Measurements from ENCODE around the gene OMA1. TPM values are rescaled to one million over a fixed set of nuclear protein-coding genes. Genes with fewer than 3 reads are reported as not detected.
"Not testable (repeated sequence)": the region's sequence is repeated elsewhere in the genome, so short reads cannot be mapped to it uniquely, and the experiment has no call there.

OMA1 gene
- polyA plus RNA-seq, 3 donors from 2014 or later: 13.7 to 22.3 (median 17.7) TPM

DNA sequence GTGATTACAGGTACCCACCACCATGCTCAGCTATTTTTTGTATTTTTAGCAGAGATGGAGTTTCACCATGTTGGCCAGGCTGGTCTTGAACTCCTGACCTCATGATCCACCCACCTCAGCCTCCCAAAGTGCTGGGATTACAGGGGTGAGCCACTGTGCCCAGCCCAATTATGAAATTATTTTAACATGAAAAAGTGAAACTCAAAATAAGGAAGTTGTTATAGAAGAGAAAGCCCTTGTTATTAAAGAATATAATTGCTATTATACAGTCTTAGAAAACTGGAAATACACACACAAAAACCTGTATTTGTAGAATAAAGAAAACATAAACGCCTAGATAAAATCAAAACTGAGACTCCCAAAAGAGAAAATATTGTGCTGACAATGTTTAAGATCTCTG lies 14.7 kb downstream of the OMA1 start:
- not testable (repeated sequence) for DNase-seq; H3K4me3 Mint-ChIP-seq; H3K27me3 Mint-ChIP-seq (ENCODE audit: low read depth in 3 of 3); H3K27ac Mint-ChIP-seq; H3K9me3 Mint-ChIP-seq; H3K4me1 Mint-ChIP-seq
- peaks cover 0 to 13% (median 6%) of the 10 kb centered on the region in 3 donors for H3K36me3 Mint-ChIP-seq

DNA sequence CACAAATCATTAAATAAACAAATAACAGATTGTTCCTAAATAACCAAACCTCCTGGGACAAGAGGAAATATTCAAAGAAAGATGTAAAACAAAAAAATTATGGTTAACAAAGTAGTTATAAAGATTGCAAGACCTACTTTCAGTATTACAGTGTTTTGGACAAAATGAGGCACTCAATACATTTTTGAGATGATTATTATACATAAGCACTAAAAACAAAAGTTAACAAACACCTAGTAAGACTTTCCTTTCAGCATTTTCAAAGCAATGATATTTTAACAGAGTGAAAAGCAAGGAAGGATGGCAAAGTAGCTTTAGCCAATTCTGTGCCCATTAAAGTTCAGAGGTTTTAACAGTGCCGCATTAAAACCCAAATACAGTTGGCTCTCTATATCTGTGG lies 17.2 kb downstream of the OMA1 start:
- H3K4me3 Mint-ChIP-seq: no peak overlapping the region
- peaks cover 0 to 21% (median 10%) of the 10 kb centered on the region in 3 donors for H3K36me3 Mint-ChIP-seq
- no peaks in the 10 kb centered on the region for H3K4me1 Mint-ChIP-seq
- H3K27ac Mint-ChIP-seq: no peak overlapping the region
- H3K27me3 Mint-ChIP-seq (ENCODE audit: low read depth in 3 of 3): no peaks in the 10 kb centered on the region
- DNase-seq: no peak
- H3K9me3 Mint-ChIP-seq: no peaks in the 10 kb centered on the region

DNA sequence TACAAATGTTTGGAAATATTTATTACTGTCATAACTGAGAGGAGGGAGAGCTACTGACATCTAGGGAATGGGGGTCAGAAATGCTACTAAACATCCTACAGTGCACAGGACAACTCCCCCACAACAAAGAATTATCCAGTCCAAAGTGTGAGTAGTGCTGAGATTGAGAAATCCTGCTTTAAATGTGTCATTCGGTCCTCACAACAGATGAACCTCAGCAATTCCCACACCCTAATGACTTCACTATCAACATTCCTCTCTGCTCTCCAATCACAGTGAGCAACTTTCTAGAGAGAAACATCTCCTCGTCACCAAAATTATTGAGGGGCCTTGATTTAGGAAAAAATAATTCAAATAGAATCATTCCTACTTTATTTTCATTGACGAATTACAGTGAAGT lies 18.0 kb downstream of the OMA1 start:
- Mint-ChIP-seq H3K36me3 (peaks cover 0 to 21% (median 10%) of the 10 kb centered on the region in 3 donors), H3K4me1 (no peaks in the 10 kb centered on the region), H3K9me3 (no peaks in the 10 kb centered on the region), H3K4me3 (no peak overlapping the region), H3K27ac (no peak overlapping the region), H3K27me3 (ENCODE audit: low read depth in 3 of 3) (no peaks in the 10 kb centered on the region)
- DNase-seq: no peak

DNA sequence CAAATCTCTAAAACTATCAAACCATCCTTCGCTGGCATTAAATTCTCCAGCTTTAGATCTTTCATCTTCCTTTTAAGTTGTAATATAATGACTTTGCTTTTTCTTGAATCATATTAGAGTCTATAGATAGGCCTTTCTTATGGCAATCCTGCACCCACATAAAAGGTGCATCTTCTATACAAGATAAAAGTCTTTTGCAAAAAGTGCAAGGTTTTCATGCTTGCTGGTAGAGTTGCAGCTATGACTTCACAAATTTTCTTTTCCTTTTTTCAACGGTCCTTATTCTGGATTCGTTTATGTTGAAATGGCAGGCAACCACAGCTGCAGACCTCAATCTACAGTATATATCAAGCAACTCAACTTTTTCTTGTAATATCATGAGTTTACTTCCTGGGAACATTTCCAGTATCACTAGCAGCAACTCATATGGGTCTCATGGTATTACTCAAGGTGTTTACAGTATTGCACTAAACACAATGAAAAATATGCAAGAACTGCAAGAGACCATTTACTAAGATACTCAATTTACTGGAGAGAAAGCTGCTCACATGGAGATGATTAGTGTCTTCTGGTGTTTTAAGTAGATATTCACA lies 22.1 kb downstream of the OMA1 start:
- no peaks in the 10 kb centered on the region for H3K9me3 Mint-ChIP-seq
- H3K4me3 Mint-ChIP-seq: no peak overlapping the region
- H3K4me1 Mint-ChIP-seq: no peaks in the 10 kb centered on the region
- H3K27ac Mint-ChIP-seq: no peak overlapping the region
- H3K36me3 Mint-ChIP-seq: peaks cover 11 to 37% (median 17%) of the 10 kb centered on the region in 3 donors
- peaks cover 0 to 1% (median 0%) of the 10 kb centered on the region in 3 donors for H3K27me3 Mint-ChIP-seq (ENCODE audit: low read depth in 3 of 3)
- DNase-seq: no peak

DNA sequence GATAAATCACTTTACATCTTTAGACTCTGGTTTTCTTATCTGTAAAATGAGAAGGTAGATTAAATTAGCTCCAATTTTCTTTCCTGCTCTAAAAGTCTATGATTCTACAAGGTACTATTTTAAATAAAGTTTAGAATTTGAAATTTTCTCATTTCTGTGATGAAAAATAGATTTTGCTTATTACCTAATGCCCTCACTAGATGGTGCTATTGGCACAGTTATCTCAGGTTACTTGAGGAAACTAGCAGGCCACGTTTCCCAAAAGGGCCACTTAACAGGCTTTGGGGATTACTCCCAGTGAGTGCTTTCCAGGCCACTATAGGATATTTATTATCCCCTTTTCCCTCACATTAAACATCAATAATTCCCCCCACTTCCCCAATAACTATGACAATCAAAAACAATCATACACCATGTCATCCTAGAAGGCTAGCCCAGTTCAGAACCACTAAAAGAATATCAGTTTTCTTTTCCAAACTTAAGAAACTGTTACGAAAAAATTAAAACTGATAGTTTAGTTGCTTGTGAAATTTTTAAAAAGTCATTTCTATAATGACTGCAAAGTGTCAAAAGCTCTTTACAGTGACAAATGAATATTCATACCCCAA lies 30.6 kb downstream of the OMA1 start:
- H3K4me3 Mint-ChIP-seq: no peak overlapping the region
- peaks cover 0 to 1% (median 0%) of the 10 kb centered on the region in 3 donors for H3K27me3 Mint-ChIP-seq (ENCODE audit: low read depth in 3 of 3)
- DNase-seq: peak; percentile 51 to 62 (median 53)
- H3K4me1 Mint-ChIP-seq: peaks cover 2 to 5% of the 10 kb centered on the region in 2 donors
- peak overlapping the region in 5 of 6 donors; percentile 5 to 85 (median 34) for H3K27ac Mint-ChIP-seq
- no peaks in the 10 kb centered on the region for H3K9me3 Mint-ChIP-seq
- H3K36me3 Mint-ChIP-seq: peaks cover 14 to 35% (median 27%) of the 10 kb centered on the region in 3 donors

DNA sequence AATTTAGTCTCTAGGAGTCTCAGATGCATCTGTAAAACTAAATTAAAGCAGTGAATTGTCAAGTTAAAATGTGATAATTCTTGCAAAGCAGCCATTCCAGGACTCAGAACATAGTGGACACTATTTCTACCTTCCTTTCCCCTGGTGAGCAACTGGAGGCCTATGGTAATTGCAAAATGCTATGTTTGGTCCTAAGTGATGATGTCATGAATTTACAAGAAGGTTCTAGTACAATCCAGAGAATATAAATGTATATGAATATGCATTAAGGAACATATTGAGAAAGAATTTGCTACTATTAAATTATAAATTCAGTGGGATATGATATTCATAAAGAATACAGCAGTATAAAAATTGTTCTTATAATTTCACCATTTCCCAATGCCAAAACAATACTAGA lies 32.6 kb downstream of the OMA1 start:
- DNase-seq: no peak
- Mint-ChIP-seq H3K27me3 (ENCODE audit: low read depth in 3 of 3) (no peaks in the 10 kb centered on the region), H3K27ac (no peak overlapping the region), H3K4me1 (peaks cover 2 to 5% of the 10 kb centered on the region in 2 donors), H3K36me3 (peaks cover 24 to 37% (median 26%) of the 10 kb centered on the region in 3 donors), H3K9me3 (no peaks in the 10 kb centered on the region), H3K4me3 (no peak overlapping the region)

DNA sequence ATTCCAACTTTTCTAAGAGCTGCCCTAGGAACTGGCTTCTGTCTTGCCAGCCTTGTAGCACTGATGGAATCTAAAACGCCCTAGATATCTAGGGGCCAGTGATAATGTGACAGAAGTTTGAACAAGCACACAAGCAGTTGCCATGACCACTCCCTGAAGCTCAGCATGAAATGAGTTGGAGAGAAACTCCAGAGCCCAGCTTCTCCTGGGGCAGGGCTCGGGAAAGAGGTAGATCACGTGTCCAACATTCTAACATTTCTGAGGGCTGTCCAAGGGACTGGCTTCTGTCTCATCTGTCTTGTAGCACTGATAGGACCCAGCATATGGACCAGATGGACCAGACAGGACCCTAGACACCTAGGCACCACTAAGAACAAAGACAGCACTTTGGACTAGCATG lies 37.9 kb downstream of the OMA1 start:
- H3K4me1 Mint-ChIP-seq: no peaks in the 10 kb centered on the region
- no peaks in the 10 kb centered on the region for H3K27me3 Mint-ChIP-seq (ENCODE audit: low read depth in 3 of 3)
- no peak overlapping the region for H3K27ac Mint-ChIP-seq
- H3K9me3 Mint-ChIP-seq: no peaks in the 10 kb centered on the region
- H3K36me3 Mint-ChIP-seq: peaks cover 34 to 60% (median 35%) of the 10 kb centered on the region in 3 donors
- no peak overlapping the region for H3K4me3 Mint-ChIP-seq
- DNase-seq: no peak

DNA sequence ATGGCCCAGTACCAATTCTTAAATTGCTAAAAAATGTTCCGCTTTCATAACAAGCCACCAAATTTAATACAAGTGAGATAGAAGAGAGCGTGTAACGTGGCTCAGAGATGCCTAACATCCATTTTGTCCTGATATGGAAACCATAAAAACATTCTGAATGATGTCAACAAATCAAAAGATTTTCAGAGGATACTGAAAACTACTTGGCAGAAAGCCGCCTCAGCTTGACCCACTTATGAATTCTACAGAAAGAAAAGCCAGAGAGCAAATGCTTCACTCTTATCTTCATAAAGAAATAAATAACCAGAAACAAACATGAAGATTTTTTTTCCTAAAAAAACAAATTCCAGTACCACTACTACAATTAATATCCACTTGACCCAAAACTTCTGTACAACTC lies 41.2 kb downstream of the OMA1 start:
- Mint-ChIP-seq H3K27me3 (ENCODE audit: low read depth in 3 of 3) (no peaks in the 10 kb centered on the region), H3K36me3 (peaks cover 30 to 61% (median 35%) of the 10 kb centered on the region in 3 donors), H3K4me1 (no peaks in the 10 kb centered on the region)

DNA sequence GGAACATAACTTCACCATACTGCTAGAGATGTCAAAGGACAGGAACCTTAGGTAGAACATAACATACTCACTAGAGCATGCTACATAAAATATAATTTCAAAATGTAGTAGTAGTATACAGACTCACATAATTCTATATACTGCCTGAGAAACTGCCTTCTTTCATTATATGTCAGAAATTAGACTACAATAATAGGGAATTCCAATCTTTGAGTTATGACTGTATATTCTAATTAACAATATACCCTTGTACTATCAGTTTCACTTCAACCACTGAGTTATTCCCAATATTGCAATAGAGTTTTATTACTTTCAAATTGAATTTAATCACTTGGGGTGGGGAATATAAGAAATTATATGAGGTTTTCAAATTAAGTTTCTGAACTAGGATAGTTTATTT lies 44.0 kb downstream of the OMA1 start:
- H3K9me3 Mint-ChIP-seq: no peaks in the 10 kb centered on the region
- H3K27me3 Mint-ChIP-seq (ENCODE audit: low read depth in 3 of 3): no peaks in the 10 kb centered on the region
- peaks cover 0 to 9% of the 10 kb centered on the region in 2 donors for H3K4me1 Mint-ChIP-seq
- no peak overlapping the region for H3K4me3 Mint-ChIP-seq
- peaks cover 15 to 47% (median 30%) of the 10 kb centered on the region in 3 donors for H3K36me3 Mint-ChIP-seq
- no peak for DNase-seq
- H3K27ac Mint-ChIP-seq: no peak overlapping the region

More for the DNA sequence above, 41.2 kb downstream of the OMA1 start:
- DNase-seq: no peak
- Mint-ChIP-seq H3K4me3 (no peak overlapping the region), H3K9me3 (no peaks in the 10 kb centered on the region), H3K27ac (no peak overlapping the region)

DNA sequence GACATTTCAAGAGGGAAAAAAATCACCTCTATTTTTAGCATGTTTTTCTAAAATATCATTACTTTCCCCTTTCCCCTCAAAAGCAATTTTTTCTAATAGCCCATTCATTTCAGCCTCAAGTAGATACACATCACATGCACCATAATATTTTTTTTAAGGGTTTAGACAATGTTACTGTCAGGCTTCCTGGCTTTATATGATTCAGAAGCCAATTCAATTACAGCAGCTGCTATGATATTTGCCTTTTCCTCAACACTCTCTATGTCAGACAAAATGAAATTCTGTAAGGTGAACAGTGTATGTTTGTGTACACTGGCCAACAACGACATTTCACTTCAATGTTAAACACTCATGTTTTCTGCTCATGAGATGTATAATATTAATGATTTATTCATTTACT lies 46.5 kb downstream of the OMA1 start:
- Mint-ChIP-seq H3K27ac (no peak overlapping the region), H3K4me1 (peaks cover 6 to 20% of the 10 kb centered on the region in 2 donors), H3K4me3 (no peak overlapping the region), H3K9me3 (no peaks in the 10 kb centered on the region), H3K27me3 (ENCODE audit: low read depth in 3 of 3) (no peaks in the 10 kb centered on the region), H3K36me3 (peaks cover 33 to 59% (median 34%) of the 10 kb centered on the region in 3 donors)
- DNase-seq: no peak

DNA sequence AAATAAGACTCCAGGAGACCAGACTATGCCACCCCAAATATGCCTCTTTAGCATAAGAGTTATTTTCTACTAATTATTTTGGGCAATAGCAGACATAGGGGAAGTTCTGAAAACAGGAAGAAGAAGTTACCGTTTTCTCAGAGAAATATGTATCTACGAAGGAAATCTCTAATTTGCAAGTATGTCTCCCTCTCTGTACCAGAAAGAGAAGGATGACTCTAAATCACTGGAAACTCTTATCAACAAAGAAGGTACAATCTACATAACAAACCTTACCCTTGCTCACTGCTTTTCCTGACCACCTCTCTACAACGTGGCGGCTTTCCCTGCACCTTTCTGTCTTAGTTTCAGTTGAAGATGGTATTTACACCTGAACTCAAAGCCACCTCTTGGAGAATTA lies 49.0 kb downstream of the OMA1 start:
- H3K4me1 Mint-ChIP-seq: peaks cover 6 to 20% of the 10 kb centered on the region in 2 donors
- DNase-seq: no peak
- peaks cover 17 to 48% (median 26%) of the 10 kb centered on the region in 3 donors for H3K36me3 Mint-ChIP-seq
- no peak overlapping the region for H3K27ac Mint-ChIP-seq
- no peak overlapping the region for H3K4me3 Mint-ChIP-seq
- no peaks in the 10 kb centered on the region for H3K9me3 Mint-ChIP-seq
- H3K27me3 Mint-ChIP-seq (ENCODE audit: low read depth in 3 of 3): no peaks in the 10 kb centered on the region

DNA sequence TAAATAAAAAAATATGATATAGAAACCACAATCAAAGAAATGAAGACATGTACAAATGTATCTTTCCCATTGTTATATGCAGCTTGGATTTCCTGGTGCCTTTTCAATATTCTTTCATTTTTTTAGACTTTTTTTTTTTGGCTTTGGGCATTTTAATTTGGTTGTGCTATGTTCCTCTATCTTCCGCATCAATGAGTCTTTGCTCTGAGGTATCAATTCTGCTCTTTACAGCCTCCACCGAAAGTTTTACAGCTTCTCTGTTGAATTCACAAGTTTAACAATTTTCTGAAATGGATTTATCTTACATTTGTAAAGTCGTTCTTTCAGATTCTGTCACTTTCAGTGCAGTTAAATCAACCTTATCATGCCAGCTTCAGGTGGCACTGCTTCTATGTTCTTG lies 50.5 kb downstream of the OMA1 start:
- peaks cover 11 to 42% (median 27%) of the 10 kb centered on the region in 3 donors for H3K36me3 Mint-ChIP-seq
- H3K9me3 Mint-ChIP-seq: peaks cover 0 to 3% (median 0%) of the 10 kb centered on the region in 6 donors
- peaks cover 8 to 27% of the 10 kb centered on the region in 2 donors for H3K4me1 Mint-ChIP-seq
- DNase-seq: no peak
- peaks cover 0 to 2% (median 0%) of the 10 kb centered on the region in 3 donors for H3K27me3 Mint-ChIP-seq (ENCODE audit: low read depth in 3 of 3)
- no peak overlapping the region for H3K4me3 Mint-ChIP-seq
- H3K27ac Mint-ChIP-seq: no peak overlapping the region

DNA sequence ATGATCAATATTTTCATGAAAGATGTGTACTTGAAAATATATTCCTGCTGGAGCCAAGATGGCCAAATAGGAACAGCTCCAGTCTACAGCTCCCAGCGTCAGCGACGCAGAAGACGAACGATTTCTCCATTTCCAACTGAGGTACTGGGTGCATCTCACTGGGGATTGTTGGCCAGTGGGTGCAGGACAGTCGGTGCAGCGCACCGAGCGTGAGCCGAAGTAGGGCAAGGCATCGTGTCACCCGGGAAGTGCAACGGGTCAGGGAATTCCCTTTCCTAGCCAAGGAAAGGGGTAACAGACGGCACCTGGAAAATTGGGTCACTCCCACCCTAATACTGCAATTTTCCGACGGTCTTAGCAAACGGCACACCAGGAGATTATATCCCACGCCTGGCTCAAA lies 57.6 kb downstream of the OMA1 start:
- H3K4me3 Mint-ChIP-seq; DNase-seq; H3K27ac Mint-ChIP-seq; H3K27me3 Mint-ChIP-seq (ENCODE audit: low read depth in 3 of 3); H3K9me3 Mint-ChIP-seq: not testable (repeated sequence)
- peaks cover 7 to 22% (median 9%) of the 10 kb centered on the region in 3 donors for H3K36me3 Mint-ChIP-seq
- peaks cover 23 to 32% of the 10 kb centered on the region in 2 donors for H3K4me1 Mint-ChIP-seq

DNA sequence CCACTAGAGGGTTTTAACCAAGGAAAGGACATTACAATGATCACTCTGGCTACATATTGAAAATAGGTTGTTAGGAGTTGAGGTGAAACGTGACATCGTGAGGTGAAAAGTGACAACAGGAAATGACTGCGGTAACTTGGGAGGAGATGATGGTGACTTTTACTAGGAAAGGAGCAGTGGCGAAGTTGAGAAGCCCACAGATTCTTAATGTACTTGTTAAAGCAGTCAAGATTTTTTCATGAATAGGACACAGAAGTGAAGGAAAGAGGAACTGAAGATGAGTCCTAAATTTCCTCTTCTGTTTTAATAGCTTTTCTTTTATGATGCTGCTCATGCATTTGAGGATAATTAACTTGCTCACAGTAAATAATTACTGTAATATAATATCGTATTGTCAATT lies 59.5 kb downstream of the OMA1 start:
- H3K27me3 Mint-ChIP-seq (ENCODE audit: low read depth in 3 of 3): peaks cover 0 to 3% (median 0%) of the 10 kb centered on the region in 3 donors
- H3K4me3 Mint-ChIP-seq: peak overlapping the region; percentile 34 to 74 (median 66)
- peaks cover 4 to 22% (median 10%) of the 10 kb centered on the region in 3 donors for H3K36me3 Mint-ChIP-seq
- H3K9me3 Mint-ChIP-seq: no peaks in the 10 kb centered on the region
- peak overlapping the region; percentile 1 to 68 (median 57) for H3K27ac Mint-ChIP-seq
- DNase-seq: peak; percentile 7 to 24 (median 15)
- peaks cover 23 to 28% of the 10 kb centered on the region in 2 donors for H3K4me1 Mint-ChIP-seq

Measured in immature natural killer cell (primary cell).